Sigmoid colon (tissue), 7 donors: ENCODE results near the gene APBB3. TPM values are rescaled to one million over a fixed set of nuclear protein-coding genes. Genes with fewer than 3 reads are reported as not detected.

Experiments used
- DNase-seq: peaks from one replicate; pipeline ENCODE4 v3.0.0-alpha.2; 2019
- H3K27ac ChIP-seq, 4 donors: fragments of 200-600 bp; sonication (generic); one replicate each; pipeline ENCODE4 v1.5.1; 2016 to 2019; ENCODE audit warnings: mild to moderate bottlenecking in 1 of 4
- H3K27me3 ChIP-seq, 3 donors: fragments of 200-600 bp; sonication (generic); one replicate each; pipeline ENCODE4 v1.5.1; 2019; ENCODE audit warnings: mild to moderate bottlenecking in 1 of 3
- H3K36me3 ChIP-seq, 4 donors: fragments of 200-600 bp; sonication (generic); one replicate each; pipeline ENCODE4 v1.5.1; 2016 to 2019
- H3K4me1 ChIP-seq, 4 donors: fragments of 200-600 bp; sonication (generic); one replicate each; pipeline ENCODE4 v1.5.1; 2017 to 2019
- H3K4me3 ChIP-seq, 4 donors: fragments of 200-600 bp; sonication (generic); one replicate each; pipeline ENCODE4 v1.5.1; 2017 to 2019; ENCODE audit warnings: mild to moderate bottlenecking in 2 of 4, moderate library complexity in 1 of 4
- H3K9me3 ChIP-seq, 4 donors: fragments of 200-600 bp in 3 of 4; sonication (generic) in 3 of 4; one replicate each; pipeline versions ENCODE4 v1.5.1 to v1.6.1; 2013 to 2019
- EP300 ChIP-seq, 4 donors: sonication (generic); formaldehyde crosslinking; IDR thresholded peaks; one replicate each; pipeline ENCODE4 v1.6.1; 2017; ENCODE audit warnings: antibody characterized with exemption in 4 of 4
- POLR2A ChIP-seq, 2 donors: fragments of 450-650 bp; IDR thresholded peaks; one replicate each; pipeline ENCODE4 v1.6.1; 2016; ENCODE audit warnings: antibody characterized with exemption in 2 of 2, mild to moderate bottlenecking in 2 of 2, moderate library complexity in 2 of 2
- POLR2AphosphoS5 ChIP-seq, 4 donors: sonication (generic); formaldehyde crosslinking; IDR thresholded peaks; one replicate each; pipeline ENCODE4 v1.6.1; 2017; ENCODE audit warnings: antibody characterized with exemption in 4 of 4
- WGBS, 2 donors: extraction: QIAGEN DNeasy Blood & Tissue Kit; methylation state at CpG; one replicate each; pipeline ENCODE4 v1.1.7; 2013; 5-methylcytosine and 5-hydroxymethylcytosine counted together
- intact Hi-C: fragments of 100-400 bp; cut with DNase I; formaldehyde crosslinking; loops from one replicate; pipeline ENCODE4 v1.15.1; 2023
- polyA plus RNA-seq, 3 donors: library from polyadenylated mRNA; stranded (reverse); fragments of 200-250 nt; gene quantifications; one replicate each; pipeline ENCODE4 v1.2.3, GENCODE V29; 2013
- total RNA-seq, 4 donors: library from RNA; depleted of rRNA; stranded (reverse); fragments of >200 nt; gene quantifications; one replicate each; pipeline ENCODE4 v1.1.0, GENCODE V29; 2016
- TF ChIP-seq, protein P1 (sequence below), 4 experiments: fragments of 450-650 bp in 3 of 4; fragments of 200-600 bp in 1 of 4; IDR thresholded peaks; one replicate each; pipeline ENCODE4 v1.5.1; 2016 to 2019; ENCODE audit warnings: antibody characterized with exemption in 4 of 4, mild to moderate bottlenecking in 3 of 4, moderate library complexity in 2 of 4
- donor health status: healthy with polysubstance abuse.
- donor health status: Bipolar disorder and iron deficiency.
- donor health status: healthy.

The APBB3 gene, protein sequence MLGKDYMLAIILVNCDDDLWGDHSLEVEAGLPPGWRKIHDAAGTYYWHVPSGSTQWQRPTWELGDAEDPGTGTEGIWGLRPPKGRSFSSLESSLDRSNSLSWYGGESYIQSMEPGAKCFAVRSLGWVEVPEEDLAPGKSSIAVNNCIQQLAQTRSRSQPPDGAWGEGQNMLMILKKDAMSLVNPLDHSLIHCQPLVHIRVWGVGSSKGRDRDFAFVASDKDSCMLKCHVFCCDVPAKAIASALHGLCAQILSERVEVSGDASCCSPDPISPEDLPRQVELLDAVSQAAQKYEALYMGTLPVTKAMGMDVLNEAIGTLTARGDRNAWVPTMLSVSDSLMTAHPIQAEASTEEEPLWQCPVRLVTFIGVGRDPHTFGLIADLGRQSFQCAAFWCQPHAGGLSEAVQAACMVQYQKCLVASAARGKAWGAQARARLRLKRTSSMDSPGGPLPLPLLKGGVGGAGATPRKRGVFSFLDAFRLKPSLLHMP
- total RNA-seq (10 to 100 TPM; 13.5 to 25.9 (median 19.3) TPM), polyA plus RNA-seq (10 to 100 TPM in 1 of 3 donors, 1 to 10 TPM in 2; 4.2 to 27.9 (median 4.4) TPM)

DNA sequence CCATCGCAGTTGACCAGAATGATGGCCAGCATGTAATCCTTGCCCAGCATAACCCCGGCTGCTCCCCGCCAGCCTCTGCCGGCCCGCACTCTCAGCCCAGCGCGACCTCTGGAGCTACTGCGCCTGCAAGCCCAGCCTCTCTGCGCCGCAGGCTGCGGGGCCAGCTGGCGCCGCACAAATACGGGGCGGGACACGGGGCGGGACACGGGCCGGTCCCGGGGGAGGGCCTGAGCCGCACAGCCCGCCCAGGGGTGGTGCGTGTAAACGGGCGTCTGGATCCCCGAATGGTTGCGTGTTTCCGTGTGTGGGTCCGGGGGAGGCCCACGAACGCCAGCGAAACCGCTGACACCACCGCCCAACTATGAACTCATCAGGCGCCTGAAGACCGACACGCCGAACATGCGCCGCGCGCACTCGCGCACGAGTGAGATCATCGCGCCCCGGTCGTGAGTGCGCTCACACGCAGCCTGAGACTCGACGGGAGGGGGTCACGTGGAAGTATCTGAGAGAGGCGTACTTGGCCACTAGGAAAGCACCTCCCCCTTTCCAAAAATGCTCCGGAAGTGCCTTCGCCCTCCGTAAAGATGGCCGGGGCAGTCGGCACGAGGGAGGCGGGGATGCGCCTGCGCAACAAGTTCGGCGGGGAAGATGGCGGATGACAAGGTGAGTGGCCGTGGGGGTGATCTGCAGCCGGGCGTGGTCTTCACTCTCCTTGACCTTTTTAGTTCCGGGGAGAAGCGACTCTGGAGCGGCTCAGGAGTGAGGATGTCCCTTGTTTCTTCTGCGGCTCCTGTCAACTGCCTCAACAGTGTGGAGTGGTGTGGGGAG is at the start of gene APBB3, which contains the start of gene SLC35A4:
Gene APBB3, minus strand, starts transcription at position 403 of the 828 bp plus-strand sequence. Its CDS starts 353 bp downstream, at position 50.
Gene SLC35A4, plus strand, starts transcription at position 633 of the 828 bp plus-strand sequence. CDS start 2,342 bp downstream, outside the sequence.
- peak; percentile 86 to 88 for TF ChIP-seq POLR2A (IDR thresholded peaks at IDR 0.05)
- peak; percentile 89 to 96 (median 94) for TF ChIP-seq POLR2AphosphoS5 (IDR thresholded peaks at IDR 0.05)
- TF ChIP-seq EP300 (IDR thresholded peaks at IDR 0.05): peak in 2 of 4 donors; percentile 23 to 77
- TF ChIP-seq, protein P1, sequence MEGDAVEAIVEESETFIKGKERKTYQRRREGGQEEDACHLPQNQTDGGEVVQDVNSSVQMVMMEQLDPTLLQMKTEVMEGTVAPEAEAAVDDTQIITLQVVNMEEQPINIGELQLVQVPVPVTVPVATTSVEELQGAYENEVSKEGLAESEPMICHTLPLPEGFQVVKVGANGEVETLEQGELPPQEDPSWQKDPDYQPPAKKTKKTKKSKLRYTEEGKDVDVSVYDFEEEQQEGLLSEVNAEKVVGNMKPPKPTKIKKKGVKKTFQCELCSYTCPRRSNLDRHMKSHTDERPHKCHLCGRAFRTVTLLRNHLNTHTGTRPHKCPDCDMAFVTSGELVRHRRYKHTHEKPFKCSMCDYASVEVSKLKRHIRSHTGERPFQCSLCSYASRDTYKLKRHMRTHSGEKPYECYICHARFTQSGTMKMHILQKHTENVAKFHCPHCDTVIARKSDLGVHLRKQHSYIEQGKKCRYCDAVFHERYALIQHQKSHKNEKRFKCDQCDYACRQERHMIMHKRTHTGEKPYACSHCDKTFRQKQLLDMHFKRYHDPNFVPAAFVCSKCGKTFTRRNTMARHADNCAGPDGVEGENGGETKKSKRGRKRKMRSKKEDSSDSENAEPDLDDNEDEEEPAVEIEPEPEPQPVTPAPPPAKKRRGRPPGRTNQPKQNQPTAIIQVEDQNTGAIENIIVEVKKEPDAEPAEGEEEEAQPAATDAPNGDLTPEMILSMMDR (IDR thresholded peaks at IDR 0.05): no peak
- intact Hi-C loops: loop anchor here (2.0 kb wide), 1 partner anchor 74 kb away; the partner anchor contains the start of gene TMCO6
- no peaks in the 10 kb centered on the region for H3K9me3 ChIP-seq
- H3K4me3 ChIP-seq: peak within 1 kb of the TSS; percentile 60 to 81 (median 74)
- H3K4me1 ChIP-seq: peaks cover 0 to 54% (median 46%) of the 10 kb centered on the region in 4 donors
- H3K27ac ChIP-seq: peak within 1 kb of the TSS; percentile 92 to 97 (median 96)
- WGBS, 2 donors: 0 to 1% methylated on average over 74 of the region's 74 CpGs
- H3K27me3 ChIP-seq: no peaks in the 10 kb centered on the region
- peak; percentile 99 for DNase-seq
- H3K36me3 ChIP-seq: peaks cover 5 to 47% (median 18%) of the 10 kb centered on the region in 4 donors

DNA sequence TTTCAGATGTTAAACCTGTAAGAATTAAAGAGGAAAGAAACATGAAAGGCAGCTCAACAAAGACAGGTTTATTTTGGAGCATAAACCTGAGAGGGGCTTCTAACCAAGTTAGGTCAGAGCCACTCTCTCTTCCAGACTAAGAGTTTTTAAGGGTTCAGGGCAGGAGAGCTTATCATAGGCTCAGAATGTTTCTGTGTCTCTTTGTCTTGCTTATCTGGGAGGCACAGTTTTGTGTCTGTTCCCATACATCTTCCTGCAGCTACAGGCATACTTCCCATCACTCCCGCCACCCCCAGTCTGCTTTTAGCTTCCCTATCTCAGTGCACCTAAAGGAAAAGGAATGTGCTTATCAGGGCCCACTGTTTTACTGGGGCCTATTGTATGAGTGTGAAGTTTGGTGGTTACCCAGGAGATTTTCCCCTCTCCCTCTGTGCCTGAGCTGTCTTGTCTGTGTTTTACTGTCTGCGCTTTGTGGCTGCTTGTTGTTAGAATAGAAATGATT is 46.7 kb upstream of the APBB3 start:
- intact Hi-C loops: no loop called here
- no peak for DNase-seq
- Histone ChIP-seq H3K27ac (peak overlapping the region; percentile 17 to 55 (median 41)), H3K9me3 (no peaks in the 10 kb centered on the region), H3K36me3 (no peaks in the 10 kb centered on the region), H3K4me1 (no peaks in the 10 kb centered on the region), H3K27me3 (no peaks in the 10 kb centered on the region), H3K4me3 (no peak overlapping the region)
- TF ChIP-seq POLR2AphosphoS5 (IDR thresholded peaks at IDR 0.05): no peak
- no peak for TF ChIP-seq EP300 (IDR thresholded peaks at IDR 0.05)
- TF ChIP-seq POLR2A (IDR thresholded peaks at IDR 0.05): no peak
- TF ChIP-seq, protein P1 (IDR thresholded peaks at IDR 0.05): no peak
- 53 to 63% methylated on average over 2 of the region's 2 CpGs for WGBS, 2 donors

DNA sequence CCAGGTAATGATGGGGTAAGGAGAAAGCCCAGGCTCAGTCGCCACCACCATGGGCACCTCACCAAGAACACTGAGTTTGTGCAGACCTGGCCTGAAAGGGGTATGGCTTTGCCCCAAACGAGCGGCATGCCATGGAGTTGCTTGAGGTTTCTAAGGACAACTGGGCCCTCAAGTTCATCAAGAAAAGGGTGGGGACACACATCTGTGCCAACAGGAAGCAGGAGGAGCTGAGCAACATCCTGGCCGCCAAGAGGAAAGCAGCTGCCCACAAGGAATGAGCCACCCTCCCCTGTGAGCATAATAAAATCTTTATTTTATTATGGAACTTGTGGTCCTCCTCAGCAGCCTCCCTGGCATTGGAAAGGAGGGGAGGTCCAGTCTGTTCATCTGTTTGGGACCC is 44.7 kb upstream of the APBB3 start:
- H3K9me3 ChIP-seq: no peaks in the 10 kb centered on the region
- WGBS, 2 donors: 21 to 40% methylated on average over 4 of the region's 4 CpGs
- DNase-seq: peak; percentile 75

DNA sequence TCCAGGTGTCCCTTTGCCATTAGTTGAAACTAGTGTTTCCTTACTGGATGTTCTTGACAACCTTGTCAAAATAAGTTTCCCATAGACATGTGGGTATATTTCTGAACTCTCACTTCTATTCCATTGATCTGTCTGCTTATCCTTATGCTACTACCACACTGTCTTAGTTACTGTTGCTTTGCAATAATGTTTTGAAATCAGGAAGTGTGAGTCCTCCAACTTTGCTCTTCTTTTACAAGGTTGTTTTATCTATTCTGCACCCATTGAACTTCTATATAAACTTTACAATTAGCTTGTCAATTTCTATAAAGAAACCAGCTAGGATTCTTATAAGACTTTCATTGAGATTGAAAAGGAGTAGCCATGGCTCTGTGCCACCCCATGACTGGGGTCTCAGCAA is 44.3 kb upstream of the APBB3 start:
- no peaks in the 10 kb centered on the region for H3K9me3 ChIP-seq
- TF ChIP-seq, protein P1 (IDR thresholded peaks at IDR 0.05): no peak
- TF ChIP-seq EP300 (IDR thresholded peaks at IDR 0.05) (no peak), POLR2A (IDR thresholded peaks at IDR 0.05) (no peak)

More for the DNA sequence above, 44.7 kb upstream of the APBB3 start:
- Histone ChIP-seq H3K27me3 (no peaks in the 10 kb centered on the region), H3K4me3 (no peak overlapping the region), H3K36me3 (no peaks in the 10 kb centered on the region), H3K4me1 (no peaks in the 10 kb centered on the region), H3K27ac (peak overlapping the region; percentile 17 to 55 (median 48))
- TF ChIP-seq, protein P1 (IDR thresholded peaks at IDR 0.05): no peak
- no peak for TF ChIP-seq EP300 (IDR thresholded peaks at IDR 0.05)
- TF ChIP-seq POLR2AphosphoS5 (IDR thresholded peaks at IDR 0.05): peak in 2 of 4 donors; percentile 31 to 44
- TF ChIP-seq POLR2A (IDR thresholded peaks at IDR 0.05): no peak
- intact Hi-C loops: no loop called here

More for the DNA sequence above, 44.3 kb upstream of the APBB3 start:
- Histone ChIP-seq H3K4me1 (no peaks in the 10 kb centered on the region), H3K27me3 (no peaks in the 10 kb centered on the region), H3K36me3 (no peaks in the 10 kb centered on the region), H3K27ac (peak overlapping the region; percentile 17 to 55 (median 48)), H3K4me3 (no peak overlapping the region)
- no peak for DNase-seq
- intact Hi-C loops: no loop called here
